K562 (cell line): ENCODE measurements around the gene HSF4. TPM values are rescaled to one million over a fixed set of nuclear protein-coding genes. Genes with fewer than 3 reads are reported as not detected.

ENCODE experiments used
- DACH1 ChIP-seq: fragments of 450-650 bp; IDR thresholded peaks from 2 replicates; pipeline ENCODE4 v1.6.1; 2018; ENCODE audit not compliant: partially characterized antibody
- DDX20 ChIP-seq: fragments of 450-650 bp; IDR thresholded peaks from 2 replicates; pipeline ENCODE4 v1.6.1; 2016; ENCODE audit warnings: missing genetic modification characterization, low read depth, mild to moderate bottlenecking, missing compliant biosample characterization, moderate library complexity
- ESRRA ChIP-seq: fragments of 450-650 bp; IDR thresholded peaks from 2 replicates; pipeline ENCODE4 v1.6.1; 2014; ENCODE audit warnings: low read depth, mild to moderate bottlenecking, moderate library complexity, borderline replicate concordance
- EWSR1 ChIP-seq: fragments of 450-650 bp; IDR thresholded peaks from 2 replicates; pipeline ENCODE4 v1.6.1; 2018; ENCODE audit warnings: borderline replicate concordance, mild to moderate bottlenecking, low read depth, moderate library complexity; ENCODE audit not compliant: partially characterized antibody
- TCF7L2 ChIP-seq: fragments of 150-350 bp; IDR thresholded peaks from 2 replicates; pipeline ENCODE4 v1.6.1; 2016; ENCODE audit warnings: low read depth, mild to moderate bottlenecking, low read length, moderate library complexity
- ZNF609 ChIP-seq: sonication (generic); formaldehyde crosslinking; IDR thresholded peaks from 2 replicates; pipeline ENCODE4 v1.8.1; 2023; ENCODE audit warnings: missing genetic modification reagents, mild to moderate bottlenecking, borderline replicate concordance
- polyA plus RNA-seq, 8 experiments: library from polyadenylated mRNA; depleted of rRNA in 4 of 8; stranded (reverse) in 5 of 8; unstranded in 3 of 8; fragments of >200 nt; fragmentation: Nextera tagmentation in 2 of 8; fragmentation: Illumina TruSeq in 1 of 8; extraction: Ambion mirVana in 2 of 8; extraction: Trizol in 1 of 8; gene quantifications; 2 replicates each; pipeline versions ENCODE4 v1.2.1 to v1.2.3, GENCODE V29; 2011 to 2014; ENCODE audit warnings: inconsistent platforms in 1 of 8, missing spikeins in 1 of 8
- total RNA-seq, 7 experiments: library from RNA; depleted of rRNA in 6 of 7; stranded (reverse); fragments of >200 nt in 6 of 7; fragmentation: Illumina TruSeq in 2 of 7; extraction: Trizol in 2 of 7; gene quantifications; 2 replicates each; pipeline versions ENCODE4 v1.2.1 to v1.2.3, GENCODE V29; 2011 to 2021; ENCODE audit warnings: low replicate concordance in 1 of 7
- TF ChIP-seq, protein P1 (sequence below): sonication (generic); formaldehyde crosslinking; IDR thresholded peaks from 2 replicates; pipeline ENCODE4 v1.8.0; 2023; ENCODE audit warnings: missing genetic modification reagents, mild to moderate bottlenecking, borderline replicate concordance
- TF ChIP-seq, protein P2 (sequence below): sonication (generic); formaldehyde crosslinking; IDR thresholded peaks from 2 replicates; pipeline ENCODE4 v1.8.1; 2023; ENCODE audit warnings: mild to moderate bottlenecking, missing genetic modification reagents

Gene HSF4
- total and polyA plus RNA-seq, 9 of the 15 experiments (the other 6 are each of a cell fraction or from before 2014, with no cell fraction given) = 0.50 to 35.4 (median 8.8) TPM; not detected in 1

- TF ChIP-seq, protein P1, sequence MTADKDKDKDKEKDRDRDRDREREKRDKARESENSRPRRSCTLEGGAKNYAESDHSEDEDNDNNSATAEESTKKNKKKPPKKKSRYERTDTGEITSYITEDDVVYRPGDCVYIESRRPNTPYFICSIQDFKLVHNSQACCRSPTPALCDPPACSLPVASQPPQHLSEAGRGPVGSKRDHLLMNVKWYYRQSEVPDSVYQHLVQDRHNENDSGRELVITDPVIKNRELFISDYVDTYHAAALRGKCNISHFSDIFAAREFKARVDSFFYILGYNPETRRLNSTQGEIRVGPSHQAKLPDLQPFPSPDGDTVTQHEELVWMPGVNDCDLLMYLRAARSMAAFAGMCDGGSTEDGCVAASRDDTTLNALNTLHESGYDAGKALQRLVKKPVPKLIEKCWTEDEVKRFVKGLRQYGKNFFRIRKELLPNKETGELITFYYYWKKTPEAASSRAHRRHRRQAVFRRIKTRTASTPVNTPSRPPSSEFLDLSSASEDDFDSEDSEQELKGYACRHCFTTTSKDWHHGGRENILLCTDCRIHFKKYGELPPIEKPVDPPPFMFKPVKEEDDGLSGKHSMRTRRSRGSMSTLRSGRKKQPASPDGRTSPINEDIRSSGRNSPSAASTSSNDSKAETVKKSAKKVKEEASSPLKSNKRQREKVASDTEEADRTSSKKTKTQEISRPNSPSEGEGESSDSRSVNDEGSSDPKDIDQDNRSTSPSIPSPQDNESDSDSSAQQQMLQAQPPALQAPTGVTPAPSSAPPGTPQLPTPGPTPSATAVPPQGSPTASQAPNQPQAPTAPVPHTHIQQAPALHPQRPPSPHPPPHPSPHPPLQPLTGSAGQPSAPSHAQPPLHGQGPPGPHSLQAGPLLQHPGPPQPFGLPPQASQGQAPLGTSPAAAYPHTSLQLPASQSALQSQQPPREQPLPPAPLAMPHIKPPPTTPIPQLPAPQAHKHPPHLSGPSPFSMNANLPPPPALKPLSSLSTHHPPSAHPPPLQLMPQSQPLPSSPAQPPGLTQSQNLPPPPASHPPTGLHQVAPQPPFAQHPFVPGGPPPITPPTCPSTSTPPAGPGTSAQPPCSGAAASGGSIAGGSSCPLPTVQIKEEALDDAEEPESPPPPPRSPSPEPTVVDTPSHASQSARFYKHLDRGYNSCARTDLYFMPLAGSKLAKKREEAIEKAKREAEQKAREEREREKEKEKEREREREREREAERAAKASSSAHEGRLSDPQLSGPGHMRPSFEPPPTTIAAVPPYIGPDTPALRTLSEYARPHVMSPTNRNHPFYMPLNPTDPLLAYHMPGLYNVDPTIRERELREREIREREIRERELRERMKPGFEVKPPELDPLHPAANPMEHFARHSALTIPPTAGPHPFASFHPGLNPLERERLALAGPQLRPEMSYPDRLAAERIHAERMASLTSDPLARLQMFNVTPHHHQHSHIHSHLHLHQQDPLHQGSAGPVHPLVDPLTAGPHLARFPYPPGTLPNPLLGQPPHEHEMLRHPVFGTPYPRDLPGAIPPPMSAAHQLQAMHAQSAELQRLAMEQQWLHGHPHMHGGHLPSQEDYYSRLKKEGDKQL (CRISPR knock-in tag) = no peak
- TF ChIP-seq DDX20 = no peak
- no peak for TF ChIP-seq TCF7L2
- no peak for TF ChIP-seq EWSR1
- TF ChIP-seq, protein P2, sequence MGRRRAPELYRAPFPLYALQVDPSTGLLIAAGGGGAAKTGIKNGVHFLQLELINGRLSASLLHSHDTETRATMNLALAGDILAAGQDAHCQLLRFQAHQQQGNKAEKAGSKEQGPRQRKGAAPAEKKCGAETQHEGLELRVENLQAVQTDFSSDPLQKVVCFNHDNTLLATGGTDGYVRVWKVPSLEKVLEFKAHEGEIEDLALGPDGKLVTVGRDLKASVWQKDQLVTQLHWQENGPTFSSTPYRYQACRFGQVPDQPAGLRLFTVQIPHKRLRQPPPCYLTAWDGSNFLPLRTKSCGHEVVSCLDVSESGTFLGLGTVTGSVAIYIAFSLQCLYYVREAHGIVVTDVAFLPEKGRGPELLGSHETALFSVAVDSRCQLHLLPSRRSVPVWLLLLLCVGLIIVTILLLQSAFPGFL (CRISPR knock-in tag) = no peak
- TF ChIP-seq ZNF609 (CRISPR knock-in tag) = 0 out of 2 replicates have a peak, but pooled peaks have one; percentile 57
- TF ChIP-seq ESRRA = peak; percentile 51; the same call in 1 of the 2 replicates
- TF ChIP-seq DACH1 = peak; percentile 65
These were observed 9.0 kb upstream of the HSF4 start (continued) for GRCh38 chr16:67155295-67156142.
